Left renal pelvis (tissue), 4 donors: ENCODE measurements around the gene VBP1. TPM values are rescaled to one million over a fixed set of nuclear protein-coding genes. Genes with fewer than 3 reads are reported as not detected.
"Not testable (repeated sequence)": the region's sequence is repeated elsewhere in the genome, so short reads cannot be mapped to it uniquely, and the experiment has no call there.

ENCODE experiments used
- DNase-seq, 4 donors: peaks; one replicate each; pipeline ENCODE4 v3.0.0-alpha.2; 2013; ENCODE audit warnings: low read depth in 4 of 4, low spot score in 3 of 4
- polyA plus RNA-seq, 4 donors: library from polyadenylated mRNA; unstranded; fragments of 120-200 nt; gene quantifications; one replicate each; pipeline ENCODE4 v1.2.1, GENCODE V29; 2013; ENCODE audit not compliant: insufficient read length in 4 of 4

The VBP1 gene
- polyA plus RNA-seq, 4 donors: 75.3 to 119 (median 82.7) TPM

GRCh38 chrX:155262970-155263754 lies 46.9 kb downstream of the VBP1 start:
- no peak for DNase-seq

- DNase-seq: peak in 1 of 4 donors; percentile 2
Measured at GRCh38 chrX:155263854-155264628, 47.8 kb downstream of the VBP1 start, which contains the start of gene RAB39B. TSS of gene RAB39B (minus strand) at chrX:155264491. CDS start at chrX:155264288, 203 bp downstream.

GRCh38 chrX:155266439-155266838 lies 50.2 kb downstream of the VBP1 start:
- no peak for DNase-seq

GRCh38 chrX:155267995-155268394 lies 51.7 kb downstream of the VBP1 start:
- DNase-seq: not testable (repeated sequence)

- no peak for DNase-seq
Measured at GRCh38 chrX:155270969-155271368, 54.7 kb downstream of the VBP1 start.

GRCh38 chrX:155279873-155280272 lies 63.6 kb downstream of the VBP1 start:
- no peak for DNase-seq

Other genes with a start within 250 kb of the VBP1 start
- gene F8, start 193.7 kb upstream of the VBP1 start, polyA plus RNA-seq: 10 to 100 TPM in 3 of 4 donors, 1 to 10 TPM in 1; 7.8 to 15.6 (median 13.7) TPM
- 100 to 1,000 TPM; 103 to 129 (median 112) TPM for gene FUNDC2, start 189.6 kb upstream of the VBP1 start, polyA plus RNA-seq
- 1 to 10 TPM; 5.9 to 9.4 (median 6.9) TPM for gene CMC4, start 145.3 kb upstream of the VBP1 start, polyA plus RNA-seq
- 10 to 100 TPM; 15.1 to 29.1 (median 20.0) TPM for gene MTCP1, start 145.3 kb upstream of the VBP1 start, polyA plus RNA-seq
- 10 to 100 TPM; 16.6 to 34.8 (median 27.4) TPM for gene BRCC3, start 145.0 kb upstream of the VBP1 start, polyA plus RNA-seq
- 1 to 10 TPM; 1.1 to 3.6 (median 3.3) TPM for gene RAB39B, start 48.0 kb downstream of the VBP1 start, polyA plus RNA-seq
- gene CLIC2, start 118.2 kb downstream of the VBP1 start, polyA plus RNA-seq: 1 to 10 TPM; 3.5 to 8.4 (median 4.1) TPM
- not detected for gene F8A2, start 165.6 kb downstream of the VBP1 start, polyA plus RNA-seq
- 10 to 100 TPM in 2 of 4 donors, 1 to 10 TPM in 2; 7.6 to 12.5 (median 9.7) TPM for gene F8A3, start 242.2 kb downstream of the VBP1 start, polyA plus RNA-seq